ENCODE results near the gene RBM7.

Gene RBM7

DNA sequence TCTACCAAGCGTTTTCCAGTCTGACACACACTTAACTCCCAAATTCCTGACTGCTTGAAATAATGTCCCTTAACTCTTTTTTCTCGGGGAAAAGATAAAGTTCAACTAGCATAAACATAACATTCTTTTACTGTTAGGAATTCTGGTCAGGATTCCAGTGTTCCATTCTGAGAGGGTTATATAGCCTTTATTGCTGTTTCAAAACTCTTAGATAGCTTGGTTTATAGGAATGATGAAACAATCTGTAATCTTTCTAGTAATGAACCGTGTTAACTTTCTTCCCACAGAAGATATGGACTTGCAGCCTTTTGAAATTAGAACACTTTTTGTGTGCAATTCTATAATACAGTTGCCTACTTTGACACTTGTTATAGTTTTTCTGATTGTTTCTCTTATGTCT lies 47.4 kb downstream of the RBM7 start:
- DNase-seq (ENCODE audit: low read depth, low spot score): no peak

DNA sequence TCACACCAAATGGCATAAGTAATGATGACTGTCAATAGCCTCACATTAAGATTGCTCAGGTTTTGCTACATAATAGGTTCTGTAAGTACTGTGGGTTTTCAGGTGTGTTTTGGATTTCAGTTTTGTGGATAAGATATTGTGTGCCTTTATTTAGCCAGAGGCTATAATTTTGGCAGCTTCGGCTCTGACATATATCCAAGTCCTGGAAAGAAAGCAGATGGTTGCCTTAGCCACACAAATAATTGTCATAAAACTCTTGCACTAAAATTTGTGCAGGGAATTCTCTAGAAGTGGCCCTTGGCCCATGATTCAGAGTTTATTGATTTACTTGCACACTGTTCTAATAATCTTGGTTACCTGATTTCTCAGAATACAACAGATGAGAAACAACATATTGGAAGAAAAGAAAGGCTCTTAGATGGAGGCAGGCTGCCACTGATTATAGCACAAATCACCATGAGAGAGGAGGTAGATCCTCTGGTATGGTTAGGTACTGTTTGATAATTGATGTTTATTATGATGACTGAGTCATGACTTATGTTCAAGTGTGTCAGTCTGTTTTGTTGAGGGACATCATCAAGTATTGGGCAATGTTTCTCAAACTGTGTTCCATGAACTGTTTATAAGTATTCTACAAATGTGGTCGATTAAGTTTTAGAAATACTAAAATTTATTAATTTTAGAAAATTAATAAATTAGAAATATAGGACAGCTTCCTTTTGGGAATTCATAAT lies 48.5 kb downstream of the RBM7 start:
- no peak for DNase-seq (ENCODE audit: low read depth, low spot score)

DNA sequence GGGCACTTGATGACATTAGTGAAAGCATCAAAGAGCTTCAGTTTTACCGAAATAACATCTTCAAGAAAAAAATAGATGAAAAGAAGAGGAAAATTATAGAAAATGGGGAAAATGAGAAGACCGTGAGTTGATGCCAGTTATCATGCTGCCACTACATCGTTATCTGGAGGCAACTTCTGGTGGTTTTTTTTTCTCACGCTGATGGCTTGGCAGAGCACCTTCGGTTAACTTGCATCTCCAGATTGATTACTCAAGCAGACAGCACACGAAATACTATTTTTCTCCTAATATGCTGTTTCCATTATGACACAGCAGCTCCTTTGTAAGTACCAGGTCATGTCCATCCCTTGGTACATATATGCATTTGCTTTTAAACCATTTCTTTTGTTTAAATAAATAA lies 49.4 kb downstream of the RBM7 start:
- no peak for DNase-seq (ENCODE audit: low read depth, low spot score)

DNA sequence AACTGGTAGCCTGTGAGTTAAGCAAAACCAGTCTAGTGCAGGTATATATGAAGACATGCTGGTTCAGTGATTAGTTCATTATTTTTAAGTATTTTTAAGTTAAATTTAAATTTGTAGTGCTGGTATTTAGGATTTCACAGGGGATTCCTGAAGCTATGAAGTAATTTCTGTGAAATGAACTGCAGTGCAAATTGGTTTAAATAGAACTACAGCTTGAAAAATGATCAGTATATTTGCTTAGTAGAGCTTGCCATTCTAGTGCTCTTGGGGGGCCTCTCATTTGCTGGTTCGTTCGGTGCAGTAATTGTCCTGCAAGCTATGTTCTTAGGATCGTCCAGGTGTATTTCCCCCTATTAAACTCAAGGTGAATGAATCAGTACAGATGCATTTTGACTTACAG lies 51.9 kb downstream of the RBM7 start:
- no peak for DNase-seq (ENCODE audit: low read depth, low spot score)

Data from brain pericyte (primary cell).